CD4-positive, alpha-beta T cell treated with Interleukin-21 for 1 hour (primary cell): ENCODE data around the gene SMAD6.

Experiments
- DNase-seq: peaks from one replicate; pipeline ENCODE4 v3.0.0-alpha.2; 2020

The SMAD6 gene

DNA sequence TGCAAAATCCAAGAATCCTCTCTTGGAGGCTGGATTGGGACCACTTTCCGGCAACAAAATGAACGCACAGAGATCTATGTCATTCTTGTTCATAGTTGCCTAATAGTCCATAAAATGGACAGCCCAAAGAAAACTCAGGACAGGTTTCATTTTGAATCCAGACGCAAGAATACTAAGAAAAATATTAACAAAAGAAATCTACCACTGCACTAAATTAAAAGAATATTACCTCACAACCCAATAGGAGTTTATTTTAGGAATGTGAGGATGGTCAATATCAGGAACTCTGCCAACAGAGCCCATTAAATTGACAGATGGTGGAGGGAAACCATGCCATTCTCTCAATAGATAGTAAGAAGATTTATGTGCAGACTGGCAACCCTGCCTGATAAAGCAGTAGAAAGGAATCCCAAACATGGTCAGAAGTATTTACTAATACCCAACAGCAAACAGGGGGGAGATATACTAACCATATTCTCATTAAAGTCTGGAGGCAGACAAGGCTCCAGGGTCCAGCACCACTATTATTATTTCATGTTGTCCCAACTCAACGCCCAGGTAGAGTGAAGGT, 127.6 kb downstream of the SMAD6 start:
- no peak for DNase-seq

DNA sequence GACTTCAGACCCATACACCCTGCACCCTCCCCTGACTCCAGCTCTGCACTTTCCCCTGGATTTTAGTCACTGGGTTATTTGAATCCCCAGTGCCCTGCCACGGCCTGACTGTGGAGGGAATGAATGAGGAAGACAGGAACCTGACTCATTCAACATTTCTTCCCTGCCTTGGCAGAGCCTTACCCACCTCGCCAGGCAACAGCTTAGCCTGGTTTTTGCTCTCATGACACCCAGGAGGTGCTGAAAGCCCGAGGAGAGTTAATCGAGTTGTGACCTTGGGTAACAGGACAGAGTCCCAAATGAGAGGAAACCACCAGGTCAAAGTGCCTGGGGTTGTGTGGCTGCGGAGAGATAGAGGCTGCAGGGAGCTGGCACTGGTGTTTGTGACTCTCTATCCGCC, 128.3 kb downstream of the SMAD6 start:
- DNase-seq = no peak

DNA sequence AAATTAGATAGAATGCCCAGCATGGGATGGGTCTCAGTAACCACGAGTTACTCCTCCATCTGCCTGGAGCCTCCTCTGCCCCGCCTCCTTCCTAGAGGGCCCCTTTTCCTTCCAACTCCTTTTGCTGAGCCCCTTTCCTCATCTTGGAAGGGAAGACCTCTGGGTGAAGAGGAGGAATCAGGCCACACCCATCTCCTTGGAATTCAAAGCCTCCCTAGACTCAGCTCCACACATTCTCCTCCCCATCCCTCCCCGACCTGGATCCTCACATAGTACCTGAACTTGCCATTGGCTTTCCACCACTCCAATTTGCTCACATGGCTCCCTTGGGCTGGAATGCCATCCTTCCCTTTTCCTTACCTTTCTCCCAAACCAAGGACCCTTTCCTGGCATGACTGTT, 128.8 kb downstream of the SMAD6 start:
- DNase-seq = no peak

GRCh38 chr15:66831289-66831688, 129.3 kb downstream of the SMAD6 start:
- DNase-seq = no peak

GRCh38 chr15:66831801-66832390, 129.9 kb downstream of the SMAD6 start:
- no peak for DNase-seq
